ENCODE results near the gene C3orf52.

The C3orf52 gene

GRCh38 chr3:112137781-112138180, 51.6 kb downstream of the C3orf52 start:
- DNase-seq = no peak

- DNase-seq = no peak
Measured at GRCh38 chr3:112138219-112138969, 52.2 kb downstream of the C3orf52 start.

- DNase-seq = no peak
Measured at GRCh38 chr3:112140584-112140983, 54.4 kb downstream of the C3orf52 start.

- no peak for DNase-seq
Measured at GRCh38 chr3:112141293-112141692, 55.1 kb downstream of the C3orf52 start.

- no peak for DNase-seq
Measured at GRCh38 chr3:112143251-112143650, 57.1 kb downstream of the C3orf52 start.

- no peak for DNase-seq
Measured at GRCh38 chr3:112143689-112144088, 57.5 kb downstream of the C3orf52 start.

- no peak for DNase-seq
Measured at GRCh38 chr3:112149136-112149535, 62.9 kb downstream of the C3orf52 start.

- DNase-seq = no peak
Measured at GRCh38 chr3:112167758-112168157, 81.6 kb downstream of the C3orf52 start.

All from NCI-H446 (cell line).